Keratinocyte (primary cell): ENCODE measurements around the gene FAU.

ENCODE experiments used
- EZH2 ChIP-seq: IDR thresholded peaks from one replicate; pipeline ENCODE4 v1.6.1; 2012; ENCODE audit warnings: inconsistent platforms, mild to moderate bottlenecking, low read length, moderate library complexity
- TF ChIP-seq, protein P1 (sequence below), 3 experiments: IDR thresholded peaks in 1 of 3; conservative IDR thresholded peaks in 1 of 3; optimal IDR thresholded peaks in 1 of 3; 2 replicates in 2 of 3; 3 replicates in 1 of 3; pipeline versions ENCODE3 to v1.5.1; 2011; ENCODE audit warnings: low read length in 3 of 3, mild to moderate bottlenecking in 3 of 3, moderate library complexity in 2 of 3, control low read depth in 1 of 3, inconsistent platforms in 1 of 3; ENCODE audit not compliant: insufficient read depth in 2 of 3; ENCODE audit errors: extremely low read depth in 1 of 3

DNA sequence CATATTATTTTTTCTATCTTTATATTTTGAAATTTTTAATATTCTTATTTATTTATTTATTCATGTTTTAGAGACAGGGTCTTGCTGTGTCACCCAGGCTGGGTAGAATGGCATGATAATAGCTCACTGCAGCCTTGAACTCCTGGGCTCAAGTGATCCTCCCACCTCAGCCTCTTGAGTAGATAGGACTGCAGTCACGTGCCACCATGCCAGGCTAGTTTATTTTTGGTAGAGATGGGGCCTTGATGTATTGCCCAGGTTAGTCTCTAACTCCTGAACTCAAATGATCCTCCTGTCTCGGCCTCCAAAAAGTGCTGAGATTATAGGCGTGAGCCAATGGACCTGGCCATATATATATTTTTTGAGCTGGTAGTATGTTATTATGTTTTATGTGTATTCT, 45.7 kb upstream of the FAU start:
- TF ChIP-seq, protein P1, sequence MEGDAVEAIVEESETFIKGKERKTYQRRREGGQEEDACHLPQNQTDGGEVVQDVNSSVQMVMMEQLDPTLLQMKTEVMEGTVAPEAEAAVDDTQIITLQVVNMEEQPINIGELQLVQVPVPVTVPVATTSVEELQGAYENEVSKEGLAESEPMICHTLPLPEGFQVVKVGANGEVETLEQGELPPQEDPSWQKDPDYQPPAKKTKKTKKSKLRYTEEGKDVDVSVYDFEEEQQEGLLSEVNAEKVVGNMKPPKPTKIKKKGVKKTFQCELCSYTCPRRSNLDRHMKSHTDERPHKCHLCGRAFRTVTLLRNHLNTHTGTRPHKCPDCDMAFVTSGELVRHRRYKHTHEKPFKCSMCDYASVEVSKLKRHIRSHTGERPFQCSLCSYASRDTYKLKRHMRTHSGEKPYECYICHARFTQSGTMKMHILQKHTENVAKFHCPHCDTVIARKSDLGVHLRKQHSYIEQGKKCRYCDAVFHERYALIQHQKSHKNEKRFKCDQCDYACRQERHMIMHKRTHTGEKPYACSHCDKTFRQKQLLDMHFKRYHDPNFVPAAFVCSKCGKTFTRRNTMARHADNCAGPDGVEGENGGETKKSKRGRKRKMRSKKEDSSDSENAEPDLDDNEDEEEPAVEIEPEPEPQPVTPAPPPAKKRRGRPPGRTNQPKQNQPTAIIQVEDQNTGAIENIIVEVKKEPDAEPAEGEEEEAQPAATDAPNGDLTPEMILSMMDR (optimal IDR thresholded peaks at IDR 0.05 in 1 of 3, IDR thresholded peaks at IDR 0.05 in 1 of 3, conservative IDR thresholded peaks at IDR 0.05 in 1 of 3; ENCODE audit: extremely low read depth in 1 of 3, insufficient read depth in 2 of 3, low read length in 3 of 3), result no peak
- no peak for TF ChIP-seq EZH2
